ENCODE measurements around the gene HOXB1. TPM values are rescaled to one million over a fixed set of nuclear protein-coding genes. Genes with fewer than 3 reads are reported as not detected.

HOXB1 gene
- total and polyA plus RNA-seq, 2 of the 8 experiments (the other 6 are each of a cell fraction or from before 2014, with no cell fraction given) = not detected

DNA sequence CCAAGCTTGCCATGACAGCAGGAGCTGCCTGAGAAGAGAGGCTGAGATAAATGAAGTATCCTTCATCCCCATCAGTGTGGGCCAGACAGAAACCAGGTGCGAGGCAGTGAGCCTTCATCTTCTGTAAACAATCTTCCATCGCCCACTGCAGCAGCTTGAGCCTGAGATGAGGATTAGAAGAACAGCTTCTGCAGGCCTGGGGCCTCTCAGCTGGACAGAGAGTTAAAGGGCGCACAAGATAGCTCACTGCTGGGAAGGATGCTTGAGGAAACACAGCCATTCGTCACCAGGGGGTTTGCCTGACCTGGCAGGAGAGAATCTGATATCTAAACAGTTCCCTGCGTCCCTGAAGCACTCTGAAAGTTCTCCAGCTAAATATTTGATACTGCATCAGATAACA is 27.1 kb downstream of the HOXB1 start:
- no peak overlapping the region for H4K8ac ChIP-seq (ENCODE audit: extremely low read depth, insufficient read depth, low read length)
- no peaks in the 10 kb centered on the region for H3K23me2 ChIP-seq (ENCODE audit: low read depth, low read length)
- 70% methylated on average over 5 of the region's 5 CpGs; no CpG with 5 or more reads in 1 of the 2 experiments for WGBS, 2 experiments (ENCODE audit: extremely low coverage in 1 of 2, insufficient coverage in 1 of 2, insufficient read length in 1 of 2, insufficient replicate concordance in 2 of 2, low coverage in 1 of 2, low lambda C conversion rate in 2 of 2, missing lambda C conversion rate in 1 of 2)
- H3K27me3 ChIP-seq (replicated peaks in 1 of 4; ENCODE audit: control insufficient read depth in 3 of 4, extremely low read depth in 1 of 4, insufficient read depth in 3 of 4, low read length in 3 of 4) = peaks cover 0 to 13% (median 8%) of the 10 kb centered on the region in 4 experiments; a peak in 5 of 7 replicates
- H3K4me2 ChIP-seq (ENCODE audit: insufficient read depth in 1 of 2, low read depth in 2 of 2, low read length in 2 of 2) = no peak overlapping the region
- no peak overlapping the region for H4K5ac ChIP-seq (ENCODE audit: insufficient read length, low read depth, low read length)
- no peak overlapping the region for H2AK5ac ChIP-seq (ENCODE audit: low read depth, low read length)
- no peak overlapping the region for H3K18ac ChIP-seq (ENCODE audit: extremely low read depth, low read length)
- no peak overlapping the region for H3K9ac ChIP-seq (replicated peaks in 1 of 4; ENCODE audit: extremely low read depth in 1 of 4, low read depth in 3 of 4, low read length in 3 of 4)
- no peak overlapping the region for H2BK15ac ChIP-seq (ENCODE audit: low read length)
- no peaks in the 10 kb centered on the region for H3K79me2 ChIP-seq (ENCODE audit: control insufficient read depth in 1 of 2, insufficient read depth in 2 of 2, low read length in 2 of 2)
- no peak overlapping the region for H2BK20ac ChIP-seq (ENCODE audit: low read length)
- H2BK120ac ChIP-seq (replicated peaks; ENCODE audit: low read depth, low read length) = no peak overlapping the region
- ChIA-PET POLR2A (ENCODE audit: partially characterized antibody) (interaction anchor here (0.8 to 1.8 kb wide), 2 partner anchors 12 to 73 kb away, joined by 3 to 6 read pairs; no protein-coding TSS in a partner anchor), CTCF (ENCODE audit: partially characterized antibody) (interaction anchor here (0.6 to 5.0 kb wide), 15 partner anchors 9 to 245 kb away, joined by 3 to 34 read pairs (median 4); partner anchors contain the start of gene HOXB1)
- H3K9me3 ChIP-seq (ENCODE audit: insufficient read depth in 2 of 2, low read depth in 1 of 2, low read length in 1 of 2) = no peaks in the 10 kb centered on the region
- no peak for FAIRE-seq
- no peak overlapping the region for H3K4me3 ChIP-seq (ENCODE audit: extremely low read depth in 1 of 4, insufficient read depth in 2 of 4, low read depth in 3 of 4, low read length in 4 of 4)
- no peaks in the 10 kb centered on the region for H3K79me1 ChIP-seq (ENCODE audit: low read depth, low read length)
- no peaks in the 10 kb centered on the region for H4K20me1 ChIP-seq (replicated peaks in 1 of 2; ENCODE audit: control insufficient read depth in 1 of 2, insufficient read depth in 2 of 2, low read length in 2 of 2)
- no peak overlapping the region for H3K56ac ChIP-seq (replicated peaks; ENCODE audit: insufficient read length, low read depth, low read length)
- no peak overlapping the region for H3K14ac ChIP-seq (ENCODE audit: insufficient read length)
- peaks cover 0 to 4% (median under 1%) of the 10 kb centered on the region in 4 experiments; a peak in 3 of 7 replicates for H3K4me1 ChIP-seq (replicated peaks in 1 of 4; ENCODE audit: control insufficient read depth in 3 of 4, insufficient read depth in 4 of 4, low read length in 3 of 4)
- H3K36me3 ChIP-seq (ENCODE audit: control insufficient read depth in 2 of 4, insufficient read depth in 4 of 4, low read length in 3 of 4) = no peaks in the 10 kb centered on the region
- DNase-seq (ENCODE audit: low read depth in 1 of 2, low spot score in 2 of 2) = no peak
- H4K91ac ChIP-seq (replicated peaks; ENCODE audit: insufficient read length, low read length) = no peak overlapping the region
- H2BK5ac ChIP-seq (ENCODE audit: low read depth, low read length) = no peak overlapping the region
- no peak overlapping the region for H3K4ac ChIP-seq (replicated peaks; ENCODE audit: insufficient read length, low read depth, low read length)
- no peak overlapping the region for H3K23ac ChIP-seq (ENCODE audit: insufficient read length)
- H2BK12ac ChIP-seq (ENCODE audit: low read depth, low read length) = no peak overlapping the region; the same call in 1 of the 2 replicates
- H2AFZ ChIP-seq (ENCODE audit: low read length) = no peak overlapping the region
- H3K27ac ChIP-seq (ENCODE audit: low read depth, low read length) = no peak overlapping the region
- TF ChIP-seq GTF2F1 (IDR thresholded peaks at IDR 0.05; ENCODE audit: borderline replicate concordance, low read depth, low read length) (no peak), HDAC6 (IDR thresholded peaks at IDR 0.05; ENCODE audit: low read depth, low read length) (no peak), SP4 (IDR thresholded peaks at IDR 0.05; ENCODE audit: low read length) (no peak), MAFK (IDR thresholded peaks at IDR 0.05; ENCODE audit: low read depth, low read length) (no peak), RXRA (IDR thresholded peaks at IDR 0.05; ENCODE audit: insufficient read depth, low read depth, low read length) (no peak), BACH1 (IDR thresholded peaks at IDR 0.05; ENCODE audit: low read length) (no peak), HDAC2 (IDR thresholded peaks at IDR 0.05; ENCODE audit: borderline replicate concordance in 1 of 2, low read depth in 2 of 2, low read length in 2 of 2) (no peak), SIN3A (conservative IDR thresholded peaks at IDR 0.05 in 1 of 2, IDR thresholded peaks at IDR 0.05 in 1 of 2; ENCODE audit: low read depth in 1 of 2, low read length in 2 of 2) (no peak), PHF8 (conservative IDR thresholded peaks at IDR 0.05; ENCODE audit: low read depth, low read length) (no peak), KDM1A (IDR thresholded peaks at IDR 0.05; ENCODE audit: borderline replicate concordance, low read length) (no peak), ATF3 (IDR thresholded peaks at IDR 0.05; ENCODE audit: insufficient read depth, low read depth, low read length) (no peak), KDM4A (IDR thresholded peaks at IDR 0.05; ENCODE audit: low read depth, low read length, severe bottlenecking) (no peak), TAF7 (optimal IDR thresholded peaks at IDR 0.05; ENCODE audit: borderline replicate concordance, low read depth, low read length) (no peak)
